ENCODE data around the gene NRP1.

- TF ChIP-seq, protein P1, sequence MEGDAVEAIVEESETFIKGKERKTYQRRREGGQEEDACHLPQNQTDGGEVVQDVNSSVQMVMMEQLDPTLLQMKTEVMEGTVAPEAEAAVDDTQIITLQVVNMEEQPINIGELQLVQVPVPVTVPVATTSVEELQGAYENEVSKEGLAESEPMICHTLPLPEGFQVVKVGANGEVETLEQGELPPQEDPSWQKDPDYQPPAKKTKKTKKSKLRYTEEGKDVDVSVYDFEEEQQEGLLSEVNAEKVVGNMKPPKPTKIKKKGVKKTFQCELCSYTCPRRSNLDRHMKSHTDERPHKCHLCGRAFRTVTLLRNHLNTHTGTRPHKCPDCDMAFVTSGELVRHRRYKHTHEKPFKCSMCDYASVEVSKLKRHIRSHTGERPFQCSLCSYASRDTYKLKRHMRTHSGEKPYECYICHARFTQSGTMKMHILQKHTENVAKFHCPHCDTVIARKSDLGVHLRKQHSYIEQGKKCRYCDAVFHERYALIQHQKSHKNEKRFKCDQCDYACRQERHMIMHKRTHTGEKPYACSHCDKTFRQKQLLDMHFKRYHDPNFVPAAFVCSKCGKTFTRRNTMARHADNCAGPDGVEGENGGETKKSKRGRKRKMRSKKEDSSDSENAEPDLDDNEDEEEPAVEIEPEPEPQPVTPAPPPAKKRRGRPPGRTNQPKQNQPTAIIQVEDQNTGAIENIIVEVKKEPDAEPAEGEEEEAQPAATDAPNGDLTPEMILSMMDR (IDR thresholded peaks at IDR 0.05), result no peak
- no peak for TF ChIP-seq POLR2A (IDR thresholded peaks at IDR 0.05)
Observed at GRCh38 chr10:33165911-33166310, 168.6 kb downstream of the NRP1 start.
